A549 treated with CpdA at 1 μM for 4 hours (cell line): ENCODE data around the gene HSD17B13. TPM values are rescaled to one million over a fixed set of nuclear protein-coding genes. Genes with fewer than 3 reads are reported as not detected.

Experiments
- total RNA-seq: library from RNA; stranded (reverse); fragments of 200-300 nt; extraction: Qiagen RNA extraction; gene quantifications from 5 replicates; pipeline ENCODE4 v1.2.3, GENCODE V29; 2022; ENCODE audit warnings: low read depth

Gene HSD17B13
- 0.05 to 0.12 TPM (median 0.09 TPM) in 4 of 5 replicates, not detected in the other for total RNA-seq

GRCh38 chr4:87322754-87323153 lies at the start of gene HSD17B13:
Gene HSD17B13, minus strand, starts transcription at chr4:87322882. Its CDS starts 41 bp downstream, at chr4:87322841.

Other genes with a start within 250 kb of the HSD17B13 start
- gene KLHL8, start 102.3 kb downstream of the HSD17B13 start, total RNA-seq: 4.7 to 6.7 TPM (median 5.1 TPM) in 5 replicates
- 44.2 to 51.1 TPM (median 48.1 TPM) in 5 replicates for gene HSD17B11, start 68.3 kb upstream of the HSD17B13 start, total RNA-seq
- gene NUDT9, start 99.7 kb upstream of the HSD17B13 start, total RNA-seq: 23.7 to 28.0 TPM (median 25.1 TPM) in 5 replicates
- not detected in 5 replicates for gene SPARCL1, start 206.5 kb upstream of the HSD17B13 start, total RNA-seq